Neural cell (in vitro differentiated cells): ENCODE data around the gene HS2ST1. TPM values are rescaled to one million over a fixed set of nuclear protein-coding genes. Genes with fewer than 3 reads are reported as not detected.

Experiments
- H2AFZ ChIP-seq: fragments of 200-600, 300-800 bp; sonication (generic), shearing (Covaris generic); 2 replicates; pipeline ENCODE4 v1.6.0; 2014; ENCODE audit warnings: low read depth, mild to moderate bottlenecking, antibody characterized with exemption, low read length, moderate library complexity
- H3F3A ChIP-seq: fragments of 200-600 bp; shearing (Covaris generic); 2 replicates; pipeline ENCODE4 v1.6.1; 2016; ENCODE audit warnings: mild to moderate bottlenecking, moderate library complexity, mixed read lengths, antibody characterized with exemption, low read length; ENCODE audit not compliant: insufficient read depth, poor library complexity, severe bottlenecking
- H3K27ac ChIP-seq: fragments of 200-600, 300-800 bp; sonication (generic), shearing (Covaris generic); 2 replicates; pipeline ENCODE4 v1.5.1; 2014; ENCODE audit warnings: mild to moderate bottlenecking, low read length, moderate library complexity
- H3K27me3 ChIP-seq: fragments of 300-800, 200-600 bp; sonication (generic), shearing (Covaris generic); 2 replicates; pipeline ENCODE4 v1.6.0; 2014; ENCODE audit warnings: mild to moderate bottlenecking, low read depth, low read length, moderate library complexity; ENCODE audit not compliant: insufficient read depth
- H3K36me3 ChIP-seq: fragments of 300-800, 200-600 bp; sonication (generic), shearing (Covaris generic); 2 replicates; pipeline ENCODE4 v1.5.1; 2014; ENCODE audit warnings: mild to moderate bottlenecking, antibody characterized with exemption, low read length, moderate library complexity; ENCODE audit not compliant: insufficient read depth
- H3K4me2 ChIP-seq: fragments of 300-800, 200-600 bp; sonication (generic), shearing (Covaris generic); 2 replicates; pipeline ENCODE4 v1.6.0; 2014; ENCODE audit warnings: mild to moderate bottlenecking, low read length
- H3K4me3 ChIP-seq: fragments of 300-800, 200-600 bp; sonication (generic), shearing (Covaris generic); 2 replicates; pipeline ENCODE4 v1.5.1; 2014; ENCODE audit warnings: mild to moderate bottlenecking, low read length, moderate library complexity
- H3K79me2 ChIP-seq: fragments of 200-600 bp; shearing (Covaris generic); replicated peaks from 2 replicates; pipeline ENCODE4 v1.6.0; 2014; ENCODE audit warnings: mild to moderate bottlenecking, low read length, moderate library complexity; ENCODE audit not compliant: insufficient read depth
- H3K9ac ChIP-seq: fragments of 300-800, 200-600 bp; sonication (generic), shearing (Covaris generic); 2 replicates; pipeline ENCODE4 v1.6.1; 2016; ENCODE audit warnings: mild to moderate bottlenecking, low read length, mixed read lengths
- H3K9me2 ChIP-seq: fragments of 200-600 bp; shearing (Covaris generic); 2 replicates; pipeline ENCODE4 v1.6.1; 2016; ENCODE audit warnings: mild to moderate bottlenecking, low read length, mixed read lengths; ENCODE audit not compliant: insufficient read depth
- H3K9me3 ChIP-seq: fragments of 200-600, 300-800 bp; sonication (generic), shearing (Covaris generic); 2 replicates; pipeline ENCODE4 v1.6.1; 2016; ENCODE audit warnings: mild to moderate bottlenecking, mixed run types, low read length, moderate library complexity, mixed read lengths
- H4K20me1 ChIP-seq: fragments of 200-600 bp; shearing (Covaris generic); 2 replicates; pipeline ENCODE4 v1.6.1; 2016; ENCODE audit warnings: mild to moderate bottlenecking, mixed run types; ENCODE audit not compliant: insufficient read depth
- CTCF ChIP-seq: fragments of 450-650 bp; IDR thresholded peaks from 2 replicates; pipeline ENCODE4 v1.5.1; 2014; ENCODE audit warnings: antibody characterized with exemption, mild to moderate bottlenecking, moderate library complexity; ENCODE audit not compliant: poor library complexity, severe bottlenecking
- EP300 ChIP-seq: fragments of 450-650 bp; conservative IDR thresholded peaks from 2 replicates; pipeline ENCODE4 v1.6.1; 2014; ENCODE audit warnings: antibody characterized with exemption, mild to moderate bottlenecking, moderate library complexity; ENCODE audit not compliant: poor library complexity, severe bottlenecking
- EZH2 ChIP-seq: fragments of 200-600, 300-800 bp; shearing (Covaris generic), sonication (generic); IDR thresholded peaks from 2 replicates; pipeline ENCODE4 v1.6.1; 2014; ENCODE audit warnings: antibody characterized with exemption, low read length, borderline replicate concordance, mild to moderate bottlenecking; ENCODE audit not compliant: insufficient read depth, poor library complexity, severe bottlenecking
- MXI1 ChIP-seq: fragments of 450-650 bp; conservative IDR thresholded peaks from 2 replicates; pipeline ENCODE4 v1.6.1; 2014; ENCODE audit warnings: antibody characterized with exemption, mild to moderate bottlenecking; ENCODE audit not compliant: poor library complexity, severe bottlenecking
- POLR2AphosphoS5 ChIP-seq: IDR thresholded peaks from 2 replicates; pipeline ENCODE4 v1.6.1; 2012
- RAD21 ChIP-seq: fragments of 450-650 bp; conservative IDR thresholded peaks from 2 replicates; pipeline ENCODE4 v1.6.1; 2014; ENCODE audit warnings: antibody characterized with exemption, mild to moderate bottlenecking, moderate library complexity
- REST ChIP-seq: IDR thresholded peaks from 2 replicates; pipeline ENCODE4 v1.6.1; 2012; ENCODE audit warnings: borderline replicate concordance
- SMC3 ChIP-seq: fragments of 450-650 bp; conservative IDR thresholded peaks from 2 replicates; pipeline ENCODE4 v1.6.1; 2014; ENCODE audit warnings: antibody characterized with exemption, mild to moderate bottlenecking, moderate library complexity; ENCODE audit not compliant: poor library complexity
- TAF1 ChIP-seq: IDR thresholded peaks from 2 replicates; pipeline ENCODE4 v1.6.1; 2012; ENCODE audit warnings: low read depth
- polyA plus RNA-seq: library from polyadenylated mRNA; depleted of rRNA; stranded (reverse); fragments of >200 nt; gene quantifications from 2 replicates; pipeline ENCODE4 v1.2.3, GENCODE V29; 2014

The HS2ST1 gene
- polyA plus RNA-seq, 1 donor from 2014 or later, result 24.7 TPM

- TF ChIP-seq EP300 (no peak), REST (no peak), POLR2AphosphoS5 (no peak), CTCF (no peak), SMC3 (no peak), EZH2 (no peak), TAF1 (no peak), MXI1 (no peak), RAD21 (no peak)
- Histone ChIP-seq H3K4me2 (no peak overlapping the region), H3K79me2 (peaks cover 56% of the 10 kb centered on the region), H2AFZ (no peak overlapping the region), H3K9me2 (no peaks in the 10 kb centered on the region), H3K4me3 (no peak overlapping the region), H3K9ac (no peak overlapping the region), H3K27ac (no peak overlapping the region), H3K9me3 (no peaks in the 10 kb centered on the region), H3K27me3 (no peaks in the 10 kb centered on the region), H4K20me1 (no peaks in the 10 kb centered on the region), H3F3A (no peaks in the 10 kb centered on the region), H3K36me3 (no peaks in the 10 kb centered on the region)
Measured at GRCh38 chr1:86942743-86943142, 28.3 kb downstream of the HS2ST1 start.

- H3K4me2 ChIP-seq, result no peak overlapping the region
- no peak overlapping the region for H3K4me3 ChIP-seq
- H3K27me3 ChIP-seq, result no peaks in the 10 kb centered on the region
- H2AFZ ChIP-seq, result no peak overlapping the region
- H3K9me2 ChIP-seq, result no peaks in the 10 kb centered on the region
- H3K9ac ChIP-seq, result no peak overlapping the region
- no peaks in the 10 kb centered on the region for H3K36me3 ChIP-seq
- H4K20me1 ChIP-seq, result no peaks in the 10 kb centered on the region
- no peak for TF ChIP-seq CTCF
- TF ChIP-seq RAD21, result no peak
- no peak for TF ChIP-seq POLR2AphosphoS5
- TF ChIP-seq MXI1, result no peak
- no peak for TF ChIP-seq EZH2
- TF ChIP-seq SMC3, result no peak
- no peak for TF ChIP-seq TAF1
- no peak for TF ChIP-seq EP300
- TF ChIP-seq REST, result no peak
- H3K9me3 ChIP-seq, result no peaks in the 10 kb centered on the region
- H3F3A ChIP-seq, result no peaks in the 10 kb centered on the region
- peaks cover 25% of the 10 kb centered on the region for H3K79me2 ChIP-seq
- no peak overlapping the region for H3K27ac ChIP-seq
Measured at GRCh38 chr1:86948212-86948611, 33.8 kb downstream of the HS2ST1 start.
